Suprapubic skin (tissue), 4 donors: ENCODE results near the gene IFT52. TPM values are rescaled to one million over a fixed set of nuclear protein-coding genes. Genes with fewer than 3 reads are reported as not detected.

Source experiments
- DNase-seq, 2 donors: peaks; one replicate each; pipeline ENCODE4 v3.0.0-alpha.2; 2019; ENCODE audit warnings: low spot score in 2 of 2
- H3K27ac ChIP-seq: fragments of 200-600 bp; sonication (generic); one replicate; pipeline ENCODE4 v1.5.1; 2019
- H3K27me3 ChIP-seq: fragments of 200-600 bp; sonication (generic); one replicate; pipeline ENCODE4 v1.5.1; 2019
- H3K36me3 ChIP-seq: fragments of 200-600 bp; sonication (generic); one replicate; pipeline ENCODE4 v1.5.1; 2019
- H3K4me1 ChIP-seq: fragments of 200-600 bp; sonication (generic); one replicate; pipeline ENCODE4 v1.5.1; 2019
- H3K4me3 ChIP-seq: fragments of 200-600 bp; sonication (generic); one replicate; pipeline ENCODE4 v1.5.1; 2019; ENCODE audit warnings: mild to moderate bottlenecking
- H3K9me3 ChIP-seq: fragments of 200-600 bp; sonication (generic); one replicate; pipeline ENCODE4 v1.5.1; 2019
- CTCF ChIP-seq, 2 donors: fragments of 200-600 bp in 1 of 2; fragments of 450-650 bp in 1 of 2; sonication (generic) in 1 of 2; IDR thresholded peaks; one replicate each; pipeline ENCODE4 v1.5.1; 2016 to 2019; ENCODE audit warnings: antibody characterized with exemption in 2 of 2, mild to moderate bottlenecking in 1 of 2, moderate library complexity in 1 of 2
- EP300 ChIP-seq: sonication (generic); formaldehyde crosslinking; IDR thresholded peaks from one replicate; pipeline ENCODE4 v1.6.1; 2017; ENCODE audit warnings: antibody characterized with exemption
- POLR2A ChIP-seq, 2 donors: fragments of 450-650 bp; IDR thresholded peaks; one replicate each; pipeline ENCODE4 v1.6.1; 2017; ENCODE audit warnings: antibody characterized with exemption in 2 of 2, mild to moderate bottlenecking in 2 of 2, moderate library complexity in 2 of 2
- POLR2AphosphoS5 ChIP-seq, 3 donors: sonication (generic); formaldehyde crosslinking; IDR thresholded peaks; one replicate each; pipeline ENCODE4 v1.6.1; 2017; ENCODE audit warnings: antibody characterized with exemption in 3 of 3
- WGBS: methylation state at CpG from one replicate; pipeline ENCODE4 v1.1.5; 2018; 5-methylcytosine and 5-hydroxymethylcytosine counted together
- total RNA-seq, 4 donors: library from RNA; depleted of rRNA; stranded (reverse); fragments of >200 nt; gene quantifications; one replicate each; pipeline ENCODE4 v1.1.0, GENCODE V29; 2016

Gene IFT52
- total RNA-seq, 4 donors from 2014 or later, result 10.7 to 17.5 (median 13.5) TPM

DNA sequence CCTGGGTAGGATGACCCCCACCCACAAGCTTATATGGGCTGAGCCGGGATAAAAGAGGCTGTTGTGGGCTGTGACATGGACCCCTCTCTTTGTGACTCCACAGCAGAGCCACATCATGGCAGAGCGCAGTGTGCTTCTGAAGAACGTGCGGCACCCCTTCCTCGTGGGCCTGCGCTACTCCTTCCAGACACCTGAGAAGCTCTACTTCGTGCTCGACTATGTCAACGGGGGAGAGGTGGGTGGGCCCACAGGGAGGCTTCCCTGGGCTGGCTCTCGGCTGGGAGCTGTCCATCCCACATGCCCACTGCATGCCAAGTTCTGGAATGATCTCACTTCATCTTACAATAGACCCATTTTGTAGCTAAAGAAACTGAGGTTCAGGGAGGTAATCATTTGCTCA, 21.5 kb upstream of the IFT52 start:
- TF ChIP-seq POLR2A (IDR thresholded peaks at IDR 0.05) (no peak), EP300 (no peak), CTCF (IDR thresholded peaks at IDR 0.05) (no peak), POLR2AphosphoS5 (IDR thresholded peaks at IDR 0.05) (no peak)
- WGBS, result 93% methylated on average over 9 of the region's 10 CpGs

DNA sequence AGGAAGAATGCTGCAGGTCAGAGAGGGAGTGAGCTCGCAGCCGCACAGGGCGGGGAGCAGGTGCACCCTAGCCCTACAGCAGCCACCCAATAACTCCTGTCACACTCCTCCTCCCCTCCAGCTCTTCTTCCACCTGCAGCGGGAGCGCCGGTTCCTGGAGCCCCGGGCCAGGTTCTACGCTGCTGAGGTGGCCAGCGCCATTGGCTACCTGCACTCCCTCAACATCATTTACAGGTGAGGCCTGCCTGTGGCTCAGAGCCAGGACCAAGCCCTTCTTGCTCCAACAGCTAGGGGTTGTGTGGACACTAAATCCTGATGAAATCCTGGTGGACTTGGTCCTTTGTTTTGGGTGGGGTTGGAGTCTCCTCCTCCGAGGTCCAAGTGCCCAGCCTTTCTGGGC, 20.2 kb upstream of the IFT52 start:
- whole genome bisulfite sequencing, result 95% methylated on average over 9 of the region's 10 CpGs

More for the DNA sequence above, 21.5 kb upstream of the IFT52 start:
- no peaks in the 10 kb centered on the region for H3K27me3 ChIP-seq
- H3K4me3 ChIP-seq, result no peak overlapping the region
- H3K27ac ChIP-seq, result no peak overlapping the region
- H3K4me1 ChIP-seq, result no peaks in the 10 kb centered on the region
- no peak for DNase-seq
- no peaks in the 10 kb centered on the region for H3K9me3 ChIP-seq
- no peaks in the 10 kb centered on the region for H3K36me3 ChIP-seq

DNA sequence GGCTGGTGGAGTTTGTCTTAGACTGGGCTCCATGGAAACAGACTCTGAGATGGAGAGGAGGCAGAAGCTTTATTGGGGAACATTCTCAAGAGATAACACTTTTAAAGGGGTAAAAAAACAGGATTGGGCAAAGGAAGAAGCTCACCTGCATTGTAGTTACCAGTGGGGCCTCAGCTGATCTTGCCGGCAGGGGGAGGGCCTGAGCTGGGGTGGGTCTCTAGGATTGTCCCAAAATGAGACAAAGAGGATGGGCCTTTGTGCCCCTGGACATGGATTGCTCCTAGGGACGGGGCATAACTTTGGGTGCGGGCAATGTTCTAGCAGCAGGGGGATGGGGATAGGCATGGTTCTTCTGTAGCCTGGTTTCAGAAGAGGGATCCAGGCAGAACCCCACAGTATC, 19.4 kb upstream of the IFT52 start:
- no peak for DNase-seq
- no peaks in the 10 kb centered on the region for H3K27me3 ChIP-seq
- no peak overlapping the region for H3K27ac ChIP-seq
- no peaks in the 10 kb centered on the region for H3K4me1 ChIP-seq
- H3K4me3 ChIP-seq, result no peak overlapping the region
- no peaks in the 10 kb centered on the region for H3K9me3 ChIP-seq
- WGBS, result 100% methylated on average over 3 of the region's 3 CpGs
- H3K36me3 ChIP-seq, result no peaks in the 10 kb centered on the region
- TF ChIP-seq POLR2A (IDR thresholded peaks at IDR 0.05), result no peak
- no peak for TF ChIP-seq EP300
- no peak for TF ChIP-seq POLR2AphosphoS5 (IDR thresholded peaks at IDR 0.05)
- no peak for TF ChIP-seq CTCF (IDR thresholded peaks at IDR 0.05)

More for the DNA sequence above, 20.2 kb upstream of the IFT52 start:
- no peaks in the 10 kb centered on the region for H3K36me3 ChIP-seq
- H3K27me3 ChIP-seq, result no peaks in the 10 kb centered on the region
- no peaks in the 10 kb centered on the region for H3K9me3 ChIP-seq
- no peaks in the 10 kb centered on the region for H3K4me1 ChIP-seq
- H3K4me3 ChIP-seq, result no peak overlapping the region
- DNase-seq, result no peak
- H3K27ac ChIP-seq, result no peak overlapping the region
- TF ChIP-seq EP300 (no peak), CTCF (IDR thresholded peaks at IDR 0.05) (no peak), POLR2A (IDR thresholded peaks at IDR 0.05) (no peak), POLR2AphosphoS5 (IDR thresholded peaks at IDR 0.05) (no peak)

- WGBS, result 95% methylated on average over 5 of the region's 6 CpGs
- no peak overlapping the region for H3K27ac ChIP-seq
- no peaks in the 10 kb centered on the region for H3K4me1 ChIP-seq
- no peaks in the 10 kb centered on the region for H3K27me3 ChIP-seq
- TF ChIP-seq CTCF (IDR thresholded peaks at IDR 0.05), result no peak
- no peak for TF ChIP-seq POLR2A (IDR thresholded peaks at IDR 0.05)
- no peak for TF ChIP-seq EP300
- TF ChIP-seq POLR2AphosphoS5 (IDR thresholded peaks at IDR 0.05), result no peak
- DNase-seq, result no peak
- no peak overlapping the region for H3K4me3 ChIP-seq
- H3K36me3 ChIP-seq, result no peaks in the 10 kb centered on the region
- H3K9me3 ChIP-seq, result no peaks in the 10 kb centered on the region
Observed at GRCh38 chr20:43571771-43572170, 19.0 kb upstream of the IFT52 start.

DNA sequence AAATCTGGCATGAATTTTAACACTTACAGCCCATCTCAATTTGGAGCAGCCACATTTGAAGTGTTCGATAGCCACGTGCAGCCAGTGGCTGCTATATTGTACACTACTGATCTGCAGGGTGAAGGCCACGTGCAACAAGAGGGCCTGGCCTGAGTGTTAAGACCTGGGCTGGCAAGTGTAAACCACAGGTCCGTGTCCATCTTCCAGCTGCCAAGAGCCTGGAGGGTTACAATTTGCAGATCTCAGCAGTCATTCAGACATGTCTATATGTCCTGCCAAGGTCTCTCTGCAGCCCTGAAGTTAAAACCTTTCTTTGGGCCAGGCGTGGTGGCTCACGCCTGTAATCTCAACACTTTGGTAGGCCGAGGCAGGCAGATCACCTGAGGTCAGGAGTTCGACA, 17.8 kb upstream of the IFT52 start:
- Histone ChIP-seq H3K36me3 (no peaks in the 10 kb centered on the region), H3K4me3 (no peak overlapping the region), H3K4me1 (no peaks in the 10 kb centered on the region), H3K9me3 (no peaks in the 10 kb centered on the region), H3K27me3 (no peaks in the 10 kb centered on the region), H3K27ac (no peak overlapping the region)
- TF ChIP-seq POLR2A (IDR thresholded peaks at IDR 0.05), result no peak
- no peak for TF ChIP-seq POLR2AphosphoS5 (IDR thresholded peaks at IDR 0.05)
- WGBS, result 89% methylated on average over 8 of the region's 8 CpGs
- no peak for DNase-seq

- no peaks in the 10 kb centered on the region for H3K27me3 ChIP-seq
- no peaks in the 10 kb centered on the region for H3K9me3 ChIP-seq
- no peaks in the 10 kb centered on the region for H3K36me3 ChIP-seq
- no peaks in the 10 kb centered on the region for H3K4me1 ChIP-seq
- no peak overlapping the region for H3K4me3 ChIP-seq
- DNase-seq, result no peak
- WGBS, result 75% methylated on average over 9 of the region's 10 CpGs
- H3K27ac ChIP-seq, result no peak overlapping the region
- TF ChIP-seq POLR2A (IDR thresholded peaks at IDR 0.05) (no peak), CTCF (IDR thresholded peaks at IDR 0.05) (no peak)
Observed at GRCh38 chr20:43576108-43576507, 14.6 kb upstream of the IFT52 start.
